Measurements from ENCODE around the gene DYNC2H1. TPM values are rescaled to one million over a fixed set of nuclear protein-coding genes. Genes with fewer than 3 reads are reported as not detected.

The DYNC2H1 gene
- total RNA-seq, 1 donor from 2014 or later, result 17.2 TPM

- Mint-ChIP-seq H3K36me3 (ENCODE audit: low read depth, unreplicated experiment) (no peaks in the 10 kb centered on the region), H3K4me3 (ENCODE audit: unreplicated experiment) (no peak overlapping the region), H3K27me3 (ENCODE audit: low read depth, unreplicated experiment) (no peaks in the 10 kb centered on the region), H3K27ac (ENCODE audit: unreplicated experiment) (no peak overlapping the region), H3K9me3 (ENCODE audit: unreplicated experiment) (no peaks in the 10 kb centered on the region), H3K4me1 (ENCODE audit: low read depth, unreplicated experiment) (no peaks in the 10 kb centered on the region)
- Histone ChIP-seq H3K79me2 (ENCODE audit: insufficient read depth, low read length) (no peaks in the 10 kb centered on the region), H3K4me1 (ENCODE audit: insufficient read depth, low read length) (no peaks in the 10 kb centered on the region), H3K9me3 (ENCODE audit: insufficient read depth, low read depth, low read length) (no peaks in the 10 kb centered on the region), H3K27ac (ENCODE audit: low read depth, low read length) (no peak overlapping the region), H3K9ac (ENCODE audit: low read length) (no peak overlapping the region), H3K4me3 (ENCODE audit: insufficient read depth, low read depth, low read length) (no peak overlapping the region), H3K27me3 (ENCODE audit: insufficient read depth, low read length) (no peaks in the 10 kb centered on the region), H2AFZ (ENCODE audit: low read depth, low read length) (no peak overlapping the region), H4K20me1 (ENCODE audit: insufficient read depth, low read length) (no peaks in the 10 kb centered on the region), H3K4me2 (ENCODE audit: low read length) (no peak overlapping the region), H3K36me3 (ENCODE audit: insufficient read depth, low read length) (no peaks in the 10 kb centered on the region)
- no peak for FAIRE-seq
- no peak for DNase-seq (ENCODE audit: low read depth)
- no peak for TF ChIP-seq EZH2 (IDR thresholded peaks at IDR 0.05; ENCODE audit: insufficient read depth, low read length)
- TF ChIP-seq CTCF (IDR thresholded peaks at IDR 0.05; ENCODE audit: insufficient read depth, low read depth, low read length), result no peak
These were observed 163.7 kb downstream of the DYNC2H1 start for GRCh38 chr11:103272876-103273275.

GRCh38 chr11:103274025-103274424 lies 164.8 kb downstream of the DYNC2H1 start:
- Histone ChIP-seq H3K9ac (ENCODE audit: low read length) (no peak overlapping the region), H3K36me3 (ENCODE audit: insufficient read depth, low read length) (no peaks in the 10 kb centered on the region), H2AFZ (ENCODE audit: low read depth, low read length) (no peak overlapping the region), H3K9me3 (ENCODE audit: insufficient read depth, low read depth, low read length) (no peaks in the 10 kb centered on the region), H4K20me1 (ENCODE audit: insufficient read depth, low read length) (no peaks in the 10 kb centered on the region), H3K4me1 (ENCODE audit: insufficient read depth, low read length) (no peaks in the 10 kb centered on the region), H3K27ac (ENCODE audit: low read depth, low read length) (no peak overlapping the region), H3K27me3 (ENCODE audit: insufficient read depth, low read length) (no peaks in the 10 kb centered on the region), H3K79me2 (ENCODE audit: insufficient read depth, low read length) (no peaks in the 10 kb centered on the region), H3K4me3 (ENCODE audit: insufficient read depth, low read depth, low read length) (no peak overlapping the region), H3K4me2 (ENCODE audit: low read length) (no peak overlapping the region)
- no peak for FAIRE-seq
- Mint-ChIP-seq H3K4me3 (ENCODE audit: unreplicated experiment) (no peak overlapping the region), H3K4me1 (ENCODE audit: low read depth, unreplicated experiment) (no peaks in the 10 kb centered on the region), H3K36me3 (ENCODE audit: low read depth, unreplicated experiment) (no peaks in the 10 kb centered on the region), H3K27ac (ENCODE audit: unreplicated experiment) (no peak overlapping the region), H3K27me3 (ENCODE audit: low read depth, unreplicated experiment) (no peaks in the 10 kb centered on the region), H3K9me3 (ENCODE audit: unreplicated experiment) (no peaks in the 10 kb centered on the region)
- no peak for DNase-seq (ENCODE audit: low read depth)
- TF ChIP-seq CTCF (IDR thresholded peaks at IDR 0.05; ENCODE audit: insufficient read depth, low read depth, low read length), result no peak
- no peak for TF ChIP-seq EZH2 (IDR thresholded peaks at IDR 0.05; ENCODE audit: insufficient read depth, low read length)

- H3K4me3 ChIP-seq (ENCODE audit: insufficient read depth, low read depth, low read length), result no peak overlapping the region
- H2AFZ ChIP-seq (ENCODE audit: low read depth, low read length), result no peak overlapping the region
- H3K27ac ChIP-seq (ENCODE audit: low read depth, low read length), result no peak overlapping the region
- H3K36me3 ChIP-seq (ENCODE audit: insufficient read depth, low read length), result no peaks in the 10 kb centered on the region
- no peaks in the 10 kb centered on the region for H4K20me1 ChIP-seq (ENCODE audit: insufficient read depth, low read length)
- peaks cover 7% of the 10 kb centered on the region for H3K4me1 Mint-ChIP-seq (ENCODE audit: low read depth, unreplicated experiment)
- FAIRE-seq, result no peak
- H3K9me3 ChIP-seq (ENCODE audit: insufficient read depth, low read depth, low read length), result no peaks in the 10 kb centered on the region
- no peaks in the 10 kb centered on the region for H3K27me3 Mint-ChIP-seq (ENCODE audit: low read depth, unreplicated experiment)
- H3K27ac Mint-ChIP-seq (ENCODE audit: unreplicated experiment), result no peak overlapping the region
- TF ChIP-seq CTCF (IDR thresholded peaks at IDR 0.05; ENCODE audit: insufficient read depth, low read depth, low read length) (no peak), EZH2 (IDR thresholded peaks at IDR 0.05; ENCODE audit: insufficient read depth, low read length) (no peak)
- H3K4me1 ChIP-seq (ENCODE audit: insufficient read depth, low read length), result no peaks in the 10 kb centered on the region
- H3K4me3 Mint-ChIP-seq (ENCODE audit: unreplicated experiment), result no peak overlapping the region
- no peaks in the 10 kb centered on the region for H3K79me2 ChIP-seq (ENCODE audit: insufficient read depth, low read length)
- no peaks in the 10 kb centered on the region for H3K27me3 ChIP-seq (ENCODE audit: insufficient read depth, low read length)
- no peaks in the 10 kb centered on the region for H3K9me3 Mint-ChIP-seq (ENCODE audit: unreplicated experiment)
- H3K4me2 ChIP-seq (ENCODE audit: low read length), result no peak overlapping the region
- DNase-seq (ENCODE audit: low read depth), result no peak
- H3K36me3 Mint-ChIP-seq (ENCODE audit: low read depth, unreplicated experiment), result no peaks in the 10 kb centered on the region
- H3K9ac ChIP-seq (ENCODE audit: low read length), result no peak overlapping the region
These were observed 170.6 kb downstream of the DYNC2H1 start for GRCh38 chr11:103279821-103280220.
